ENCODE measurements around the gene LHFPL2.

The LHFPL2 gene

GRCh38 chr5:78618303-78618702, 30.3 kb downstream of the LHFPL2 start:
- DNase-seq (ENCODE audit: low spot score), result no peak

- peak; percentile 24 for DNase-seq (ENCODE audit: low spot score)
These were observed 32.9 kb downstream of the LHFPL2 start for GRCh38 chr5:78615697-78616096.

- no peak for DNase-seq (ENCODE audit: low spot score)
These were observed 33.8 kb downstream of the LHFPL2 start for GRCh38 chr5:78614816-78615215.

- no peak for DNase-seq (ENCODE audit: low spot score)
These were observed 34.8 kb downstream of the LHFPL2 start for GRCh38 chr5:78613756-78614155.

DNA sequence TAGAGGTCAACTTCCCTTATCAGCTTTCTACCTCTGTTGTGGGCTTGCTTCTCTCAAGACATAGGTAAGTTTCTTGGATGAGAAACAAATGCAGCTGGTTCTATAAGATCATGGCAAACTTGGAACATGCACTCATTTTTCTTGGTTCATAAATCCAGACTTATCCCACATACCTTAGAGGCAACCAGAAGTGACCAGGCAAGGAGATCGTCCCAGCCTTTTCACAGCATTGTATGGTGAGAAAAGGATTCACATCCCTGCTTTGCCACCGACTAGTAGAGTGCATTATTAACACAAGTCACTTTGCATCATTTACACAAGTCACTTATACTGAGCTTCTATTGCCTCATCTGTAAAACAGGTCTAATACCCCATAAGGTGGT, 35.4 kb downstream of the LHFPL2 start:
- no peak for DNase-seq (ENCODE audit: low spot score)

GRCh38 chr5:78612227-78613150, 36.1 kb downstream of the LHFPL2 start:
- DNase-seq (ENCODE audit: low spot score), result no peak

GRCh38 chr5:78611126-78611605, 37.4 kb downstream of the LHFPL2 start:
- no peak for DNase-seq (ENCODE audit: low spot score)

DNA sequence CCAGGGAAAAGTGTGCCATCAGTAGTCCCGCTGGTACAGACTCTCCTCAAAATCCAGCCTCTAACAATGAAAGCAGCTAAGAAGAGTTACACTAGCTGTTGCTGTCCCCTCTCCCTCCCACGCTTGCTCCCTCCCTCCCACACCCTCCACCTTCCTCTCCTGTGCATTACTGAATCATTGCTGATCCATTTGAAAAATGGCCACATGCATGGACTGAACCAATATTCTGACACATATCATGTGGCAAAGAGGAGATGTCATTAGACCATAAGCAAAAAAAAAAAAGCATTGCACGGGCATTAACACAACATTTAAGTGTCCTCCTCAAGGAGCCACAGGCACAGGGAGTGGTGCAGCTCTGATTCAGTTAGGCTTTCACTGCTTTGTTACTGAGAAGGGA, 37.9 kb downstream of the LHFPL2 start:
- DNase-seq (ENCODE audit: low spot score), result no peak

DNA sequence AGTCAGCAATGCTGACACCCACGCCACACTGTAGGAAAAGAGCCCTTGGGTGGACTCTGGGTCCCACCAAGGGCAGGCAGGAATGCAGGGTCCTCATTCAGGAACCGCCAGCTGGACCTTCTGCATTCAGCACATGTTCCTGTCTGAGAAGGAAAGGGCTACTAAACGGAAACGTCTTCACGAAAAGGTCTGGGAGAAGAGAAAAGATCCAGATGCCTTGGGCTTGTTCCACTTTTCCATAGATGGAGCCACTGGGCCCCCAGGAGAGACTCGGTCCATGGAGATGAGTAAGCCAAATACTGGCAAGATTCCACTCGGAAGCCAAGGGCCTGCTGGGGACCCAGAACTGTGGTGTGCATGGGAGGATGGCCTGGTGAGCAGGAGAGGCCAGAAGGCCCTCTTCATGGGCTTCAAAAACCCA, 38.4 kb downstream of the LHFPL2 start:
- DNase-seq (ENCODE audit: low spot score), result no peak

GRCh38 chr5:78607864-78608263, 40.7 kb downstream of the LHFPL2 start:
- no peak for DNase-seq (ENCODE audit: low spot score)

DNA sequence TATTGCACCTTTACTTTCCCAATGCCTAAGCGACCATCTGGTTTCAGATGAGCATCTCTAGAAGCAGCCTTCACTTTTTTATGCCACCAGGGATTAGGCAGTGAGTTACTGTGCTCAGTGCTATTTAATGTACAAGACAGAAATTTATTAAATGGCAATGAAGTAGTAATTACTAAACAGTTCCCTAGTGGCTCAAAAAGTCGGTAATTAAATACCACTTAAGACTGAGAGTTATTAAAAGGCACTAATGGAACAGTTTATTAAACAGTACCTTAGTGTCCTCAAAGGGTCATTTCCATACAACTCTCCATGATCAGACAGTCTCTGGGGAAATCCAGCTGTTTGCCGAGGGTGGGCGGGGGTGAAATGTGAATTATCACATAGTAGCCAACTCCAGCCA, 42.3 kb downstream of the LHFPL2 start:
- no peak for DNase-seq (ENCODE audit: low spot score)

- DNase-seq (ENCODE audit: low spot score), result no peak
These were observed 43.0 kb downstream of the LHFPL2 start for GRCh38 chr5:78605611-78606010.

- no peak for DNase-seq (ENCODE audit: low spot score)
These were observed 43.8 kb downstream of the LHFPL2 start for GRCh38 chr5:78604689-78605285.

DNA sequence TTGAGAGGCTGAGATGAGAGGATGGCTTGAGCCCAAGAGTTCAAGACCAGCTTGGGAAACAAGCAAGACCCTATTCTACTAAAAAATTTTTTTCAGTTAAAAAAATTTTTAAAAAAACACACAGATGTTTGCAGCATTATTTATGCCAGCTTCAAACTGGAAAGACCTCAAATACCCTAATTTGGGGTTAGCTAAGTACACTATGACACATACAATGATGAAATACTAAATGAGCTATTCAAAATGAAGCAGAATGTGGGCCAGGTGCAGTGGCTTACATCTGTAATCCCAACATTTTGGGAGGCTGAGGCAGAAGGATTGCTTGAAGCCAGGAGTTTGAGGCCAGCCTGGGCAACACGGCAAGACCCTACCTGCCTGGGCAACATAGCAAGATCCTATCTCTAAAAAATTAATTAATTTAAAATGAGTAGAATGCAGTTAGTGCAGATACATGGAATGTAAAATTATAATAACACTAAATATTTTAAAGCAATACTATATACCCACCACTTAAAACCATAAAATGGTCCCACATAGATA, 44.9 kb downstream of the LHFPL2 start:
- DNase-seq (ENCODE audit: low spot score), result no peak

DNA sequence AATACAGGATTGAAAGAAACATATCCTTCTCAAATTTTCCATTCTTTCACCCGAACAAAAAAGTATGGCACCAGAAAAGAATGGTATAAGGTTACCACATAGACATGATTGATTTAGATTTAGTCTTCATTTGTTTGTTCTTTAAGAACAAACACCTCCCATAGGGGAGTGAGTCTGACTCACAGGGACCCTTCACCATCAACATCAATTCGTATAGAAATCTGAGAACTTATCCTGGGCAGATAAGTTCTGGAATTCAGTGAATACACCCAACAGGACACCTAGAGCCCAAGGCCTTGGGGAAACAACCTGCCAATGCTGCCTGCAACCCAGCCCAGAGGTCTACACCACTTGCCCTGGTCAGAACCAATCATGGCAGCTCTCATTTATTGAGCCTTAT, 46.2 kb downstream of the LHFPL2 start:
- no peak for DNase-seq (ENCODE audit: low spot score)

- DNase-seq (ENCODE audit: low spot score), result no peak
These were observed 46.8 kb downstream of the LHFPL2 start for GRCh38 chr5:78601559-78602314.

- DNase-seq (ENCODE audit: low spot score), result no peak
These were observed 47.7 kb downstream of the LHFPL2 start for GRCh38 chr5:78600687-78601414.

DNA sequence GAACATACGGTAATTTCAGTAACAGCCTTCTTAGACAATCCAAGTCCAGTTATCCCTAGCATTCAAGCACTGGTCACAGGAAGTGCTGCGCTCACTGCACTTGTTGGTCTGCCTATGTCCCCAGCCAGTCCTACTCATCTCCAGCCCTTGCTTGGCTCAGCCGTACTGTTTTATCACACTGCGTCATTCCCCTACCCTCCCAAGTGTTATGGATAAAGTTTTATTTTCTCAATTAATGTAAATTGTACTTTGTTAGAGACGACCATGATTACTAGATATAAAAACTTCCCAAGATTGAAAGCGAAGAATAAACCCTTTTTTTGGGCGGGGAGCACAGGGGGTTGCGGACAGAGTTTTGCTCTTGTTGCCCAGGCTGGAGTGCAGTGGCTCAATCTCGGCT, 49.6 kb downstream of the LHFPL2 start:
- no peak for DNase-seq (ENCODE audit: low spot score)

GRCh38 chr5:78597974-78598371, 50.6 kb downstream of the LHFPL2 start:
- no peak for DNase-seq (ENCODE audit: low spot score)

DNA sequence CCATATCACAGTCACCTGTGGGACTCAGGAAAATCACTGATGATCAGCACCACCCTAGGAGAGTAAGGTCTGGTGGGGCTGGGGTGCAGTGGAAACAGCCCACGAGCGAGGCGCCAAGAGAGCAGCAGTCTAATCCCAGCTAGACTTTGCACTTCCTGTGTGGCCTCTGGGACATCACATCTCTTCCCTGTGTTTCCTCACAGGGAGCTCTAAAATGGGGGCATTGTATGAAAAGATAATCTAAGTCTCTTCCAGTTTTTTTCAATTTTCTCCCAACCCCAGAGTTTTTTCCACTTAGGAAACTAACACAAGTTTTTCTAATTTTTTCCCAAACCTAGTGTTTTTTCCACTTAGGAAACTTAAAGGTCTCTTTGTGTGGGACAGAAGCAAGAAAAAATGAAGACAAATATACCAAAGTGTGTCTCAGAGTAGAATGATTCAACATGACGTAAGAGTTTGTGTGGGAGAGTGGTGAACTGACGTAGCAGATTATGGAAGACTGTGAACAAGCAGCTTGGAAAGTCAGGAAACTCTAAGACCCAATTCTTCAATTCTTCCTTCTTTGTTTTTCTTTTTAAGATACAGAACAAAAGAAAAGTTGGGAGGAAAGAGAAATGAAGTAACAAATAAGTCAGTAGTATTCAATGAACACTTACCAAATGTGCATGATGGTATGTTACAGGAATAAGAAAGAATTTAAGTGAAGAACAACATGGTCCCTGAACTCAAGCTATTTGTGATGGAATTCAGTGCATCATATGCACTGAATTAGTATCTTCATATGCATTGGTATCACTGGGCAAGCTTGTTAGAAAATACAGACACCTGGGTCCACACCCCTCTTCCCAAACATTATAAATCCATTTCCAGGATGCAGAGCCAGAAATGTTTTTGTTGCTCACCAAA, 51.3 kb downstream of the LHFPL2 start:
- DNase-seq (ENCODE audit: low spot score), result no peak

- no peak for DNase-seq (ENCODE audit: low spot score)
These were observed 53.1 kb downstream of the LHFPL2 start for GRCh38 chr5:78595458-78595921.
